Stimulated activated CD8-positive, alpha-beta memory T cell treated with anti-CD3 and anti-CD28 coated beads, Interleukin-4, amount 100 ng/mL, for 24 hours (primary cell): Measurements from ENCODE around the gene ACBD3.

Experiments
- DNase-seq: peaks from one replicate; pipeline ENCODE4 v3.0.0-alpha.2; 2020; ENCODE audit warnings: low read depth

ACBD3 gene

GRCh38 chr1:226134170-226135058 is 52.1 kb downstream of the ACBD3 start:
- no peak for DNase-seq

GRCh38 chr1:226133504-226134123 is 52.9 kb downstream of the ACBD3 start:
- no peak for DNase-seq

- no peak for DNase-seq
Measured at GRCh38 chr1:226132728-226133503, 53.6 kb downstream of the ACBD3 start.

- DNase-seq = no peak
Measured at GRCh38 chr1:226131639-226132038, 54.9 kb downstream of the ACBD3 start.

GRCh38 chr1:226129230-226129629 is 57.3 kb downstream of the ACBD3 start:
- DNase-seq = no peak

GRCh38 chr1:226128487-226129075 is 58.0 kb downstream of the ACBD3 start:
- DNase-seq = no peak

- DNase-seq = no peak
Measured at GRCh38 chr1:226126824-226127569, 59.5 kb downstream of the ACBD3 start.

- DNase-seq = no peak
Measured at GRCh38 chr1:226125831-226126230, 60.7 kb downstream of the ACBD3 start.

GRCh38 chr1:226125097-226125630 is 61.4 kb downstream of the ACBD3 start:
- peak; percentile 81 for DNase-seq

- no peak for DNase-seq
Measured at GRCh38 chr1:226123591-226124471, 62.7 kb downstream of the ACBD3 start.

- no peak for DNase-seq
Measured at GRCh38 chr1:226123212-226123560, 63.4 kb downstream of the ACBD3 start.

- peak; percentile 64 for DNase-seq
Measured at GRCh38 chr1:226121587-226122400, 64.7 kb downstream of the ACBD3 start.

- DNase-seq = no peak
Measured at GRCh38 chr1:226121049-226121586, 65.4 kb downstream of the ACBD3 start.

GRCh38 chr1:226120398-226120797 is 66.1 kb downstream of the ACBD3 start:
- DNase-seq = no peak

GRCh38 chr1:226119169-226119568 is 67.4 kb downstream of the ACBD3 start:
- no peak for DNase-seq

GRCh38 chr1:226118357-226118756 is 68.2 kb downstream of the ACBD3 start:
- no peak for DNase-seq

GRCh38 chr1:226117330-226117729 is 69.2 kb downstream of the ACBD3 start:
- no peak for DNase-seq

- no peak for DNase-seq
Measured at GRCh38 chr1:226116673-226117072, 69.9 kb downstream of the ACBD3 start.

GRCh38 chr1:226112626-226113025 is 73.9 kb downstream of the ACBD3 start:
- no peak for DNase-seq
